Measurements from ENCODE around the gene NSL1. TPM values are rescaled to one million over a fixed set of nuclear protein-coding genes. Genes with fewer than 3 reads are reported as not detected.
"Not testable (repeated sequence)": the region's sequence is repeated elsewhere in the genome, so short reads cannot be mapped to it uniquely, and the experiment has no call there.

The NSL1 gene
- total RNA-seq, 1 experiment from 2014 or later: 61.3 TPM

GRCh38 chr1:212749821-212750535 lies 41.6 kb downstream of the NSL1 start:
- peak; percentile 72 for DNase-seq (ENCODE audit: low read depth)

- DNase-seq (ENCODE audit: low read depth): no peak
Measured at GRCh38 chr1:212746546-212746945, 45.0 kb downstream of the NSL1 start.

DNA sequence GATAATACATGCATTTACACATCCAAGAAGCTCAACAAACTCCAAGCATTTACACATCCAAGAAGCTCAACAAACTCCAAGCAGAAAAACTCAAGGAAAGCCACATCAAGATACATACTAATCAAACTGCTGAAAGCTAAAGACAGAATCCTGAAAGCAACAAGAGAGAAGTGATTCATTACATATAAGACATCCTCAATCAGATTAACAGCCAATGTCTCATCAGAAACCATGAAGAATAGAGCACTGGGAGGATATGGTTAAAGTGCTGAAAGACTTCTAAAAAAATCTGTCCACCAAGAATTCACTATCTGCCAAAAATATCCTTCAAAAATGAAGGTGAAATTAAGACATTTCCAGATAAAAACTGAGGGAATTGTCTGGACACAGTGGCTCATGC lies 46.3 kb downstream of the NSL1 start:
- DNase-seq (ENCODE audit: low read depth): no peak

GRCh38 chr1:212743901-212744475 lies 47.6 kb downstream of the NSL1 start:
- no peak for DNase-seq (ENCODE audit: low read depth)

DNA sequence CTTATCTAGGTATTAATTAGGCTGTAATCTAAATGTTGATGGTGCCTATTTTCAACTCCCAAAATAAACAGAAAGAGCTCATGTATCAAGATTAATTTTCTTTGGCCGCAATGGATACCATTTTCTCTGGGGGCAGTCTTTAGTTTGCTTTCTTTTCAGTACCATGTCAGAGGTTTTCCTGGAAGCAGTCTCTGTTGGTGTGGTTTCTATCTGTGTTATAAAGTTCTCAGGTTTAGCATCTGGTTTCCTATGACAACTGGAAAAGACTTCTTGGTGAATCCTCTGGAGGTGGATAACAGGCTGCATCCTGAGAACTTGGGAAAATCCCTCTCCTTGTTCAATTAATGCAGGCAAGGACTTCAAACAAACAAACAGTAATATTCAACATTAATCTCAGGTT lies 53.2 kb downstream of the NSL1 start:
- peak; percentile 16 for DNase-seq (ENCODE audit: low read depth)

DNA sequence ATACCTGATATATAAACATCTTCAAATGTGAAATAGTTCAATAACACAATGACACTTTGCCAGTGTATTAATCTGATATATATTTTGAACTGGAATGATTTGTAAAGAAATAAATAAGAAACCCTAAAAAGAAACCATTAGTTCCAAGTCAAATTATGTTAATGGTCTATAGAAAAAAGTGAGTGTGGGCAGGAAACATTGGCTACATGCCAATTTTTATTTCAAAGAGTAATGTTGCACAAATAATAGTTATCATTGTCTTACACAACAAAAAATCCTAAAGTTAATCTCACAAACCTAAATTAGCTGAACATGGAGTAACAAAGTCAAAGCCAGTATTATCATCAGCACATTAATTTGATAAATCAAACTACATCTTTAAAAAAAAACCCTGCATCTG lies 54.0 kb downstream of the NSL1 start:
- DNase-seq (ENCODE audit: low read depth): no peak

- no peak for DNase-seq (ENCODE audit: low read depth)
Measured at GRCh38 chr1:212733109-212733508, 58.5 kb downstream of the NSL1 start.

DNA sequence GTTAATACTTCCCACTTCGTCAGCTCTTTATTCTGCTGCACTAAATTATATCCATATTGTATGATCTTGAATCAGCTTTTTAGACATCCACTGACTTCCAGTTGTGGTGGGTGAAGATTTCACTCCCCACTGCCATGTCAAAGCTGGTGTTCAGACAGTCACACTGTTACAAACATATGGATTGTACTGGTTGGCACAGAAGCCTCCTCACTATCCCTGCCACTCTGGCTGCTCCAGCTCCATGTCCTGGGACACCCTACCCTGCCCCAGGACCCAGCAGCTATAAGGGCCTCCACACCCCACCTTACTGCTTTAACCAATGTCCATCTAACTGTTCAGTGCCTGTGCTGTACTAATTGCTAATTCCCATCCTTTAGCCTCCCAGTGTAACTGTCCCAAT lies 59.9 kb downstream of the NSL1 start:
- DNase-seq (ENCODE audit: low read depth): no peak

DNA sequence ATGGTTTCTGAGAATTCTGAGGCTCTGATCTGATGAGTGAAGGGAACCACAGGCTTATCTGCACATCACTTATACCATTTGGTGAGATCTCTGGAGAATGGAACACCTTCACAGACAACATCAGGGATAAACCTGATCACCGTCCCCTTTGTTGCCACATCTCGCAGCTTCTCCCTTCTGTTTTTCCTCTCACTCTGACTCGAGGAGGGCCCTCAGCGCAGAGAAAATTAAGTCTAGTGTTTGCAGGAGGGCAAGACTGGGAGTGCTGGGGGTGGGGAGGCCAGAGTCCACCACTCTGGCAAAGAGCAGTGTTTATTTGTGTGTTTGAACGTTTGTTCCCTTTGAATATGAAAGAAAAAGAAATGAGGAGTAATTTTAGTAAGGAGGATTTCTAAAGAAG lies 63.0 kb downstream of the NSL1 start:
- no peak for DNase-seq (ENCODE audit: low read depth)

DNA sequence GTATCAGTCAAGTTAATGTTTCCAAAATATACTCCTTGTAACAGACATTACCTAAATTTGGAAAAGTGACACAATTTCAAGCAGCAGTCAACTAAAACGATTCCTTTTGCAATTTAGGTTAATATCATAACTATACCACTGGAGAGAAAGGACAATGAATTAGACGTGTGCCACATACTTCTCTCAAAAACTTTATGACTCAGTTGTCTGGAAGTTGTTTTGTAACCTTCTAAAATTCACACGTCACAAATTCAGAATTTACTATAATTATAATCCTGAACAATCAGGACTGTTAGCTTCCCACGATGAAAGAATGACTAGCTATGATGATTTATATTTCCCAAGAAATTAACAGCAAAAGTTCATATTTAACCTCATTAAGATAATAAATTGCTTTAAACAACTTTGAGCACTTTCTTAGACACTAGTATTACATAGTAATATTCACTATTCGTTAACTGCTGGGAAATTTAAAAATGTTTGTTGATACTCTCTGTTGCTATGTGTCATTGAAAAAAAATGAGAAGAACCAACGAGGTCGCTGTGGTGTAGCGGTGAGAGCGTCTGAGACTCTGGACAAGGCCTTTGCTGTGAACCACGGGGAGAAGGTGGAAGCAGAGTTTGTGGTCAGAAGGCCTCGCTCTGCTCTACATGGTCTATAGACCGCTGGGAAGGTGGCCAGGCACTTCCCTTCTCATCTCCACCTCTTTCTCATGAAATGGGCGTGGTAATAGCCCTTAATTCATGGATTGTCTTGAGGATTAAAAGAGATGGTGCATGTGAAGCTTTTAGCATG lies 64.0 kb downstream of the NSL1 start:
- DNase-seq (ENCODE audit: low read depth): peak; percentile 58

GRCh38 chr1:212724679-212725078 lies 66.9 kb downstream of the NSL1 start:
- not testable (repeated sequence) for DNase-seq (ENCODE audit: low read depth)

- no peak for DNase-seq (ENCODE audit: low read depth)
Measured at GRCh38 chr1:212722270-212722957, 69.2 kb downstream of the NSL1 start.

GRCh38 chr1:212721388-212722247 lies 70.0 kb downstream of the NSL1 start:
- DNase-seq (ENCODE audit: low read depth): peak; percentile 59

DNA sequence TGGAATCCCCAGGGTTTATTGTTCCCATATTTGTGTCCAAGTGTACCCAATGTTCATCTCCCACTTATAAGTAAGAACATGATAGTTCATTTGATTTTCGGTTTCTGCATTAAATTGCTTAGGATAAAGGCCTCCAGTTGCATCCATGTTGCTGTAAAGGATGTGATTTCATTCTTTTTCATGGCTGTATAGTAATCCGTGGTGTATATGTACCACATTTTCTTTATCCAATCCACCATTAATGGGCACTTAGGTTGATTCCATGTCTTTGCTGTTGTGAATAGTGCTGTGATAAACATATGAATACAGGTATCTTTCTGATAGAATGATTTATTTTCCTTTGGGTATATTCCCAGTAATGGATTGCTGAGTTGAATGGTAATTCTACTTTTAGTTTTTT lies 71.9 kb downstream of the NSL1 start:
- DNase-seq (ENCODE audit: low read depth): no peak

- no peak for DNase-seq (ENCODE audit: low read depth)
Measured at GRCh38 chr1:212718499-212718898, 73.1 kb downstream of the NSL1 start.

GRCh38 chr1:212716161-212716560 lies 75.4 kb downstream of the NSL1 start:
- DNase-seq (ENCODE audit: low read depth): no peak

- DNase-seq (ENCODE audit: low read depth): no peak
Measured at GRCh38 chr1:212713465-212714136, 78.0 kb downstream of the NSL1 start.

- peak; percentile 53 for DNase-seq (ENCODE audit: low read depth)
Measured at GRCh38 chr1:212712451-212713303, 78.9 kb downstream of the NSL1 start.

DNA sequence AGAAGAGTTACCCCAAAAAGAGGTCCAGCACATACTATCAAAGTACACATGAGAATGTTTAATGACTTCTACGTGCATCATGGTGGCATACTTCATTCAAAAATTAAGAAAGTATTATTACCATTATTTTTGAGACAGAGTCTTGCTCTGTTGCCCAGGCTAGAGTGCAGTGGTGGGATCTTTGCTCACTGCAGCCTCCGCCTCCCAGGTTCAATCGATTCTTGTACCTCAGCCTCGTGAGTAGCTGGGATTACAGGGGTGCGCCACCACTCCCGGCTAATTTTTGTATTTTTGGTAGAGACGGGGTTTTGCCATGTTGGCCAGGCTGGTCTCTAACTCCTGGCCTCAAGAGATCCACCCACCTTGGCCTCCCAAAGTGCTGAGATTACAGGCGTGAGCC lies 79.6 kb downstream of the NSL1 start:
- not testable (repeated sequence) for DNase-seq (ENCODE audit: low read depth)

DNA sequence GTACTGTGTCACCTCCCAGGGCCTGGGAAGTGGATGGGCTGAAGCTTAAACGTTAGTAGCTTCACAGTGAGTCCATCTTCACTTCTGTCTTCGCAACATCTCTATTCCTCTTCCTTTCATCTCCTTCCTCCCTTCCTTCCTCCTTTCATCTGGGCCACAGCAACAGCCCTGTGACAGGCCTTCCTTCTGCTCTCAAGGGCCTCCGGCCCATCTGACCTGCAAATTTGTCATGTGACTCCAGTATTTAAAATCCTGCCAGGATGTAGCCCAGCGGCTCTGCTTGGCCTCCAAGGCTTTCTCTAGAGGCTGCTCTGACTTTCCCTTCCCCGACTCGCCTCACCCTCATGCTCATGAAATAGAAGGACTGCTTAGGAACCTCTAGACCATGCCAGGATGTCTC lies 81.0 kb downstream of the NSL1 start:
- DNase-seq (ENCODE audit: low read depth): no peak
